Stimulated activated CD8-positive, alpha-beta memory T cell treated with anti-CD3 and anti-CD28 coated beads, Interleukin-12 subunit alpha, Interleukin-12 subunit beta, amount 100 ng/mL, for 24 hours (primary cell): ENCODE results near the gene CAMSAP2.

Experiments used
- DNase-seq: peaks from one replicate; pipeline ENCODE4 v3.0.0-alpha.2; 2020; ENCODE audit errors: extremely low read depth

Gene CAMSAP2

DNA sequence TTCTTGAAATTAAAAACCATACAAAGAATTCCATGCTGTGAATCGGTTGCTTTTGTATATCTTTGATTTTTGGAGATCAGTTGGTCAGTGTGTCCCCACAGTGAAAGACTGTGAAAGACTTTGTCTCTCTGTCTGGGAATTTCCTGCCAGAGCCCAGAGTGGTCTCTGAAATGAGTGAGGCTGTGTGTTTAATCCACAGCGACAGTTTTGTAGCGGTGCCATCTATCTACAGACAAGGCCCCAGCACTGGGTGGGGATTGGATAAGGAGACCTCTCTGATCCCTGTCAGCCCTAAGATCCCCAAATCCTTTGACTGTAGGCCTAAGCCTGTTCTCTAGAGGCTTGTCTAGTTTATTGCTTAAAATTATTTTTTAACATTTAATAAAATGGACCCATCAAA is 144.4 kb downstream of the CAMSAP2 start:
- no peak for DNase-seq

DNA sequence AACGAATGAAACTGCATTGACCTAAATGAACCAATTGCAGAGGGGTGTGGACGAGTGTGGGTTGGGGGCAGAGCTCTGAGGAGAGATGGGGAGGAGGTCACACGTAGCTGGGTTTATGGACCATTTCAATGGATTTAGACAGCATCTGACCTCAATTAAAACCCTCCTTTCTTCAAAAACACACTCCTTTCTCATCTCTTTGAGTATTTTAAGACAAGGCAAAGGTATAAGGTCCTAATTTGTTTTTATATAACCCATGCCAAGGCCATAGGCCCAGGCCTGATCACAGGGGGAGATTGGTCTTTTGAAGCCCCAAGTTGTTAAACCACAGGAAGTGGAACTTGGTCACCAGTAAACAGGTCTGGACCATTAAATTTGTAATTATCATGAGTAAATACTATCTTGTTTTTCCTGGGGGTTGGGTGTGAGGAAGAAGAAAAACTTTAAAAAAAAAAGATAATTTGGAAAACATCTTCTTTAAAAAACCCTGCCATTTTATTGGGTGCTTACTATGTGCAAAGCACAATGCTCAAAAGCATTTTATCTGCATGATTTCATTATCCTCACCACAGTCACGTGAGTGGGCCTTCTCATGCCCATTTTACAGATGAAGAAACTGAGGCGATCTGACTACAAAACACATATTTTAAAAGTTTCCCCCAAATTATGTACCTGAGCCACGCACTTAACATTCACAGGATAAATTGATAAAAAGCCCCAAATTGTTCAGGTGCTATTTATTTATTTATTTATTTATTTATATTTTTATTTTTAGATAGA is 147.1 kb downstream of the CAMSAP2 start:
- DNase-seq = no peak

DNA sequence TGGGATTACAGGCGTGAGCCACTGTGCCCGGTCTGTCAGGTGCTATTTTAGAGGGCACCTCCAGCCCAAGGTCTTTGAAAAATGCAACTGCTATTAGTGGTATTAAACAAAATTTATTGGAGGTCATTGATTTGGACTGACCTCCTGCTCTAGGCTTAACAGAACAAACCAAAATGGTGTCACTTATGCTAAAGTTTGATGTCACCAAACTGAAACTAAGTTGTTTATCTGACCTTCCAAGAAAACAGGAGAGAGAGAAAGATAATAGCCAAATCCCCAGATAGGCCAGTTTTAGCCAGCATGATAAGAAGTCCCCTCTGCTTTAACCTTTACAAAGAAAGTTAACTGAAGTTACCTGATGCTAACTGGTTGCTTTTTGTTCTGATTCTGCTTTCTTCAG is 147.9 kb downstream of the CAMSAP2 start:
- no peak for DNase-seq

DNA sequence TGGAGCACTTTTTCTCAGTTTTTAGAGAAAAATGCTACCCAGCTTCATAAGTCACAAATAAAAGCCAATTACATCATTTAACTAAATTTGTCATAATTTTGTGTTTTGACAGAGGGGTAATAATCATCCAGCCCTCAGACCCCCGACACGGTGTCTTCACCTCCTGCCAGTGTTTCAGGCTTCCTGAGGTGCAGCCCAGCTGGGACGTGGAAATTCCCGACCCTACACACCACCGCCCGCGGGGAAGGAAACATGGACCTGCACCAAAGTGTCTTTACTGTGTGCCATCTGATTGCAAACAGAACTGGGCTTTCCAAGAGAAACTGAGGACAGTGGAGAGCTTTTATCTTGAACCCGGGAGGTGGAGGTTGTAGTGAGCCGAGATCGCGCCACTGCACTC is 148.3 kb downstream of the CAMSAP2 start:
- no peak for DNase-seq

DNA sequence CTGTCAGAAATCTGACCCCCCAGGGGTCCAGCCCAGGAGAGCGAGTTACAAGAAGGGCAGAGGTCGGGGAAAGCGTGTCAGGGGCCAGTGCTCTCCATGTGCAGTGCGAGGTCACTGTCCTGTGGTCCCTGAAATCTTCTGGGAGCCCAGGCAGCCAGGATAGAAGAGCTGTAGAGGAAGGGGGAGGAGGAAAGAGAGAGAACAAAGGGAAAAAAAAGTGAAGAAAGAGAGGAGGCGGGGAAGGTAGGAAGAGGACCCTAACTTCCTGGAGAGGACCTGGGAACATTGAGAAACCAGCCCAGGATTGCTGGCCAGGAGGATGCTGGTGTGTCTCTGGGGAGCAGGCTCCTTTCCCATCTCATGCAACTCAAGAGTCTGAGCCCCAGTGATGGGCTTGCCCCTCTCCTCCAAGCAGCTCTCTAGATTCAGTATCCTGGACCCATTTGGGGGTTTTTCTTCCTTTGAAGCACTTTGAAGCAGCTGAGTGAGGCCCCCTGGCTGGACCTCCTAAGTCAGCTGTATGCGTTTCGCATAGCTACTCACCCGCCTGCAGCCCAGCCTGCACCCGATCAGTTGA is 149.2 kb downstream of the CAMSAP2 start:
- DNase-seq = no peak

DNA sequence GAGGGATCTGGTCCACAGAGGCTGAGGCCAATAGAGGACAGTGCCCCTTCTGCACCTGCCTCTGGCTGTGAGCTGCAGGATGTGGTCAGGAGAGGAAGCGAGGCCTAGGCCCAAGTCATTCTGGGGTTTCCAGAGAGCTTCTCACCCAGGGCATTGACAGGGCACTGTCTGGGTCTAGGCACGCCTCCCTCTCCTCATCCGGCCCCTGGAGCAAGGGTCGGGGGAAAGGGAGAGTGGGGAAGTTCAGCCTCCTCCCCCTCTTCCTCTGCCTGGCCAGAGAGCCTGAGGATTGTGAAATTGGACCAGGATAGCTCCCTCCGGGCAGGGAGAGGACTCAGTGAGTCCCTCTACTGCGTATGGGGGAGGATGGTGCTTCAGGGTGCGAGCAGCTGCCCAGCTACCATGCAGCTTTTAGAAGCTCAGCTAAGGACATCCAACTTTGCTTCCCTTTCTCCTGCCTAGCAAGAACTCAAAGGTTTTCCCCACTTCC is 149.7 kb downstream of the CAMSAP2 start:
- no peak for DNase-seq

DNA sequence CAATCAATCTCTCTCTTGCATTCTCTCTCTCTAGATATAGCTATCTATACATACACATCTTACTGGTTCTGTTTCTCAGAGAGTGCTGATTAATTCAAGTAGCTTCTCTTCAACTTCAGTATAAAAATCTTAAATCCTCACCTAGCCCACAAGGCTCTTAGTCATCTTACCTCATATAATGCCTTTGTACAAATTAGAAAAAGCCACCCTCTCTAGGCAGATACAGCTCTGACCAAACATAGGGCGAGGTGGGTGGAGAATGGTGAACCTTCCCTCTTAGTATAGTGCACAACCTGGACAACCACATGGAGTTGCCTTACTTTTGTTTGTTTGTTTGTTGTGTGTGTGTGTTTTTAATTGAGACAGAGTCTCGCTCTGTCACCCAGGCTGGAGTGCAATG is 150.9 kb downstream of the CAMSAP2 start:
- no peak for DNase-seq

DNA sequence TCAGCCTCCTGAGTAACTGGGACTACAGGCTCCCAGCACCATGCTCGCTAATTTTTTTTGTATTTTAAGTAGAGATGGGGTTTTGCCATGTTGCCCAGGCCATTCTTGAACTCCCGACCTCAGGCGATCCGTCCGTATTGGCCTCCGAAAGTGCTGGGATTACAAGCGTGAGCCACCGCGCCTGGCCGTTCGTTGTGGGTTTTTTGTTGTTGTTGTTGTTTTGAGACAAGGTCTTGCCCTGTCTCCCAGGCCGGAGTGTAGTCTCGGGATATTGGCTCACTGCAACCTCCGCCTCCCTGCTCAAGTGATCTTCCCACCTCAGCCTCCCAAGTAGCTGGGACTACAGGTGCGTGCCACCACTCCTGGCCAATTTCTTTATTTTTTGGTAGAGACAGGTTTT is 151.3 kb downstream of the CAMSAP2 start:
- DNase-seq = no peak

DNA sequence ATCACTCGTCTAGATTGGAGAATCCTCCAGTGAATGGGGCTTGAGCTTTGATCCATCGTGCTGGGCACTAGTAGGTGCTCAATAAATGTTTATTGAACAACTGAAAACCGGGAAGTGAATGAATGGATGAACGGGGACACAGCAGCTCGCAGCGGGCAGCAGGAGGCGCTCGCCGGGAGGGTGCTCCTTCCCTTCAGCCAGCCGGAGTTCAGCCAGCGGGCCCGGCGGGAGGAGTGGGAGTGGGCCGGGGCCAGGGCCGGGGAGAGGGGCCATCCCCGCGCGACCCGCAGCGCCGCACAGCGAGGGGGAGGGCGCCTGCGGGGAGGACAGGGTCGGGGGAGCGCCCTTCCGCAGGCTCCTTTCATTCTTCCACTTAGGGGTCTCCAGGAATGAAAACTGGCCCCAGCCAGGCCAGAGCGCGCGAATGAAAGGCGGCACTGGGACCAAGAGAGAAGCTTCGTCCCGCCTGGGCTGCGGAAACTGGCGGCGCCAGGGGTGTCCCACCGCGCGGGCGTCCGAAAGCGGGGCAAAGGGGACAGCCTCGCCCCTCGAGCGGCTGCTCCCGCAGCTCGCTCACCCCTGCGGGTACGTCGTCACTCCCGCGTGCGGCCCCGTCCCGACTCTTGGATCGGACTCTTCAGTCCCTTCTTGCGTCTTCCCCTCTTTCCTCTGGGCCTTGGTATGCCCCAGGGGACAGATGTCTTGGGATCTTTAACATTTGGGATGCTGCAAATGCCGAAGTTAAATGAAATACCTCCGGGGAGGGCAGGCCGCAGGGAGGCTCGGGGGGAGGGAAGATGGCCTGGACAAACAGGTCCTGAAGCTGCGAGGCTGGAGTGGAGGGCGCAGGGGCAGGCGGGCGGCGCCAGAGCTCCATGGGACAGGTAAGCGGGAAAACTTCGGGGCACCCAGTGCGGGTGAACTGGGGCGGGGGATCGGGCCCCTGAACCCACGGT is 152.4 kb downstream of the CAMSAP2 start:
- no peak for DNase-seq

DNA sequence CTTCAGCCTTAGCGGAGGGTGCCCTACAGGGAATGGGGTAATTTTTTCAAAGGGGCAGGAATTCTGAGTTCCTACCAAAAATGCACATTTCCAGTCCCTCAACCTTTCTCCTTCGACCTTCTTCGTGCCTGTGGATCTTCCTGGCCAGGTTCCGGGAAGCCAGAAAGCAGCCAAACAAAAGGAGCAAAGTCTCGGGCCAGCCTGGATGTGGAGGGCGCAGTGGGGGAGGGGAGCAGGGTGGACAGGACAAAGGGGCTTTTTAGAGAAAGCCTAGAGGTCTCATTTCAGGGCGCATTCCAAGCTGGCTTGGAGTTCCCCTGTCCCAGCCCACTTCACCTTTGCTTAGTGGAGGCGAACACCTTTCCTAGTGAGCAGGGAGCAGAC is 153.1 kb downstream of the CAMSAP2 start:
- DNase-seq = no peak

DNA sequence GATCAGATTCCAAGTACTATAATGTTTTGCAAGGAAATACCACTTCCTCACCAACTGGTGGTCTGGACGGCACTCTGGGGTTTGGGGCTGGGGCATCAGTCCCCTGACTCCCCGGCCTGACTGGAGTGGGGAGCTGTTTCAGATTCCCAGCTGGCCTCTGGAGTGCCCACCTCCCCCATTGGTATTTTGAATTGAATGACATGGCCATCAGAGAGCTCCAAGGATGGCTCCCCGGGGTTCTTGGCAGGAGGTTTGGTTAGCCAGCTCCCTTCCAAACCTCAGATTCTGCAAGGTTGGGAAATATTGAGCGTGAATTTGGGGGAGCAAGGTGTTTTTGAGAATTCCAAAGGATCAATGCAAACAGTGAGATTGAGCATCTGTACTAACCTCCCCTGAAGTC is 153.9 kb downstream of the CAMSAP2 start:
- DNase-seq = no peak

DNA sequence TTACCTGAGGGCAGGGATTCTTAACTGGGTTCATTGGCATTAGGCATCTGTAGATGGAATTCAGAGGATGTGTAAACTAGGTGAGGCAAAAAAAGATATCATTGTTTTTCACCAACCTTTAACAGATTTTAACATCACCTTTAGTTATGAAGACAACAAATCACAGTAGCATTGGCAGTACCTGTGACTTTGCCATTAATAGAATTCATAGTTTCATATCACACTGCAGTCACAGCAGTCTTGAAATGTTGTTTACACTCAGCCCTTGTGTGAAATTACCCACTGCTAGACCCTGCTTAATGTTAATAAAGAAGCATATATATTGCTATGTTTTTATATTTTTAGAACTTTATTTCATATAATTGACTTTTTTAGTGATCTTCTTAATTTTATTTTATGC is 154.3 kb downstream of the CAMSAP2 start:
- DNase-seq = no peak

DNA sequence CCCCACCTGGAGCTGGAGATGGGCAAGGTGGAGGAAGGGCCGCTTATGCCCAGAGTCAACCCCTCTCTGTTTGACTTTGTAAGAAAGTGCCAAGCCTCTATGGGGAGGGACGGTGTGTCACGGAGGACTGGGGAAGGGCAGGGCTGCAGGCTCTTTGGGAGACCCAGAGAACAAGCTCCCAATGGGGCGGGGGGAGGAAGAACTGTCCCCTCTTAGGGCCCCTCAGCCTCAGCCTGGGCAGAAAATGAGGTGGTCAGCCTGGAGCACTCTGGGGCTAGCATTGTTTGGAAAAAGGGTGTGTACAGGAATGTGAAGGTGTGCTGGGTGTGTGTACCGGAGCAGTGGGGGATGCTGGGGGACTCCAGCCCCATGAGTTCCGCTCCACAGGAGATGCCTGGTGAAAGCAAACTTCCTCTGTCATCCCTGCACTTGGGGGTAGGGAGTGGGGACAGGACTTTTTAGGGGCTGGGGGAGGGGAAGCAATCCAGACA is 154.8 kb downstream of the CAMSAP2 start:
- no peak for DNase-seq

DNA sequence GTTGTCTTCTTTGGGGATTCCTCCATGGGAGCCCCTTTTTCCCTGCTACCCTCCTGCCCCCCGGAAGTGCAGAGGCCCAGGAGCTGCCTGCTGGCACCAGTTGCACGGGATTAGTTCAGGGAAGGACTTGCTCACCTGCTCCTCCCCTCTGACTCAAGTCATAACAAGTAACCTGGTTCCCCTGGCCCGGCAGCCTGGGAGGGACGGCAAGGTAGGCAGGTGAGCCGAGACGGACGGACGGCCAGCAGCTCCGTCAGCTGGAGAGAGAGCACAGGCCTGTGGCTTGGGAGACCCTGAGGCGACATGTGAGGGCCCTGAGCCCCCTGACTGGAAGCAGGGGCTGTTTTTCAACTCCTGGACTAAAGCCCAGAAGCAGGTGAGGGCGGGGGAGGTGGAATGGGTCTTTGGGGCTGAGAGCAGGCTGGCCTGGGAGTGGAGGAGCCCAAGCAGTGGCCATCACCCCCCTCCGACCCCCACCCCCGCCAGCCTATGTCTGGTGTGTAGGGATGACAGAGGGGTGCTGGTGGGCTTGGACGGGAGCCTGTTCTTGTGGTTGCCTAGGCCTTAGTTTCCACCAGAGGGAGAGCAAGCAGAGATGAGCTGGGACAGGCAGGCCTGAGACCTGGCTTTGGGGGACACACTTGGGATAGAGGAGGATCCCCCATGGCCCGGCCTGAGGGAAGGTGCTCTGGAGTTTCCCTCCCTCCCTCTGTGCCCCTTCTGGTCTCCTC is 156.2 kb downstream of the CAMSAP2 start, which contains the start of gene INAVA:
Gene INAVA (plus strand): TSS at position 189 of the 731 bp plus-strand sequence. CDS start 3,501 bp downstream, outside the sequence.
- no peak for DNase-seq

DNA sequence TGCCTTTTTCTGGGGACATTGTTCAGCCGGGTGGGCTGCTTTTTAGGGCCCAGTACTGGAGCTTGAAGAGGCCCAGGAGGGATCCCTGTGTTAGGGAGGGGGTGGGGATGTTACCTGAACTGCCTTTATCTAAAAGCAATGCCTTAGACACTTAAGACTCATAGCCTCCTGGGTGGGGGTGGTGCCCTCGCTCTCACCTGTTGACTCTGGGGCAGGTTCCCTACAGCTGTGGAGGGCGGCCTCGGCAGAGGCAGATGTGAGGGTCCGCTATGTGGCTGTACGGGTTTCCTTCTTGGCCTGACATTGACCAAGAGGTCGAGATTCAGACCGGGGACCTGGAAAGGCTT is 156.7 kb downstream of the CAMSAP2 start:
- no peak for DNase-seq

DNA sequence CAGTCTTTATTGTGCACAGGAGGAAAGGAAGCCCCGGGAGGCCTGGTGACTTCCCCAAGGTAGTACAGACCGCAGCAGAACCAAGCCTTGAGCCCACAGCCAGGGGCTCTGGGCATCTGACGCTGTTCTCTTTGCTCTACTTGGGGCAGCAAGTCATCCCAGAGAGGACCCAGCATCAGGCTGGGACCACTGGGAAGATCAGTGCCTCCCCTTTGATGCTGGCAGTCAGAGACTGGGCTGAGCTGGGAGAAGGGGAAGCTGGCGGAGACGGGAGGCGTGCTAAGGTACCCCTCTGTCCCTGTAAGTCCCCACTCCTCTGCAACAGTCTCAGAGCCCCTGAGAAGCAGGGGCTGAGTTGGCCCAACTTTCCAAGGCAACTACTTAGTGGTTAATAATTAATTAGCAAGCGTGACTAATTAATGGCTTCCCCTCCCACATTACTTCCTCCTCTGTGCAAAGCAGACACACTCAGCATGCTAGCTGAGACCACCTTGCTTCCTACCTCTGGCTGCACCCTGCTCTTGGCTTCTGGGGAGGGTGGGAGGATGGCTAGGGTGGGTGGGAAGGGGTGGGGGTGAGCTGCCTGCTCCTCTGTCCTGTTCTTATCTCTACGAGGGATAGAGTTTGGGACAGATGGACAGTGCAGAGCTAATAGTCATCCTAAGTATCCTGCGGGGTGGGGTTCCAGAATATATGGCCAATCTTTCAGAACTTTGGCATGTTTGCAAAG is 157.3 kb downstream of the CAMSAP2 start:
- DNase-seq = no peak

DNA sequence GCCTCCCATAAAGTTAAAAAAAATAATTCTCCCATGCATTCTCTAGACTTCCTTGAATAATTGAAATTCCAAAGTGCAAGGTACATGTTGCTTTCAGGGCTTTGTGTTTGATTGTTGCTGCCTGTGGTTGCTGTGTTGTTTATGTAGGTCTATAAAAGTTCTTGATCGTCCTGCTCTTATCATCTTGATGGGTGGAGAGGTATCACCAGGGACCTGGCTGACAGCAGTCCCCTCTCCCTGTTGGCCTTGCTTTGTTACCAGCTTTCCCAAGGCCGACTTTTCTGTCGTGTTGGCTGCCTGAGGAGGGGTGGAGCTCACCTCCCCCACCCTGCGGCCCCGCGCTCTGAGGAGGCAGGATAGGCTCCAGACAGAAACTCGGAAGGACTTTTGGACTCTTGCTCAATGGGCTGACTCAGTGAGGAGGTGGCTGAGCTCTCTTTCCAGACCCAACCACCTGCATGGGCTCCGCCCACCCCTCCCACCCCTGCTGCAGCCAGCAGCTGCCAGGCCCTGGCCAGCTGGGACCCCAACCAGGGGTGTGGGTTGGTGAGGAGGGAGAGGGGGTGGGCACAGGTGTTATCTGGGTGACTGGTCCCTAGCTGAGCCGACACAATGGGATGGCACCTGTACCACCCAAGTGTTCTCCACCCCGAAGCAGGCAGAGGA is 158.0 kb downstream of the CAMSAP2 start:
- no peak for DNase-seq

DNA sequence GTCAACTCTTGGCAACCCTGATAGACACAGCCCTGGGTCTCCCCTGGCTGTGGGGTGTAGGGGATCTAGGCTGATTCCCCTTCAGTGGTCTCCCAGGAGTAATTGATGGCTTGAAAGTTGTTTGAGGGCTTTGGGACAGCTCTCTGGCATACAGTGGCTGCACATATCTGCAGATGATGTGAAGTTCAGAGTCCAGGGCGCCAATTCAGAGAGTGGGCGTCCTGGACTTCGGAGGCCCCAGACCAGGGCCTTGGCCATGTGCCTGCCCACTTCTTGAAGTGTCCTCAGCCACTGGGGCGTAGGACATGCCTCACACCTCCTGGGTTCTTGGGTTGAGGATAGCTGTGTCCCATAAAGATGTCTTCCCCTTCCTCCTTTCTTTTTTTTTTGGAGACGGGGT is 158.6 kb downstream of the CAMSAP2 start:
- no peak for DNase-seq

DNA sequence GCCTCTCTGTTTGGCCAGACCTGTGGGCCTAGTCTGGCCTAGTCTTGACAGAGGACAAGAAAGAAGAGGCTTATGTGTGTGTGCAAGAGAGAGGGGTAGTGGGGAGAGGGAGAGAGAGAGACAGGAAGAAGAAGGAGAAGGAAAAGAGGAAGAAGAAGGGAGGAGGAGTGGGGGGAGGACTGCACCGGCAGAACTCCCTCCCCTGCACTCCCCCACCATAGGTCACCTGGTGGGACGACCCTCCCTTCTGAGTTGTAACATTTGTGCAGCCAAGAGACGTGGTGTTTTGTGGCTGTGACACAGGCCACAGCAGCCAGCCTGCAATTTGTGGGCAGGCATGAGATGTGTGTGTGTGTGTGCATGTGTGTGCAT is 160.3 kb downstream of the CAMSAP2 start:
- DNase-seq = no peak

DNA sequence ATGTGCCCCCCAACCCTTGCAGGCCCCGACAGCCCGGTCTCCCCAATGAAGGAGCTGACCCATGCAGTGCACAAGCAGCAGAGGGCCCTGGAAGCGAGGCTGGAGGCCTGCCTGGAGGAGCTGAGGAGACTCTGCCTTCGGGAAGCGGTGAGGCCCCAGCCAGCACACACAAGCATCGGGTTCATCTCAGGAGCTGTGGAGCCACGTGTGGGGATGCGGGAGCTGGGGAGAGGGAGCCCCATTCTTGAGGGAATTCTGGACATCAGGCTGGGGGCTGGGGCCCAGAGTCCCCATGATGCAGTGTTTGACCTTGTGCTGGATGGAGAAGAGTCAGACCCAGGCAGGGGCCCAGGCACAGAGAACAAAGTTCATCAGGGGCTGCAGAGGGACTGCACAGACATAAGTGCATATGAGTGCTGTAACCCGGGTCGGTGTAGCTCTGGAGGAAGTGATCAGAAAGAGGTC is 160.8 kb downstream of the CAMSAP2 start:
- DNase-seq = no peak
